ENCODE data around the gene LY6G6D.

LY6G6D gene

GRCh38 chr6:31719001-31719400, 3.9 kb downstream of the LY6G6D start:
- Mint-ChIP-seq H3K27me3 (no peaks in the 10 kb centered on the region), H3K4me3 (no peak overlapping the region), H3K27ac (no peak overlapping the region), H3K9me3 (no peaks in the 10 kb centered on the region), H3K36me3 (no peaks in the 10 kb centered on the region), H3K4me1 (peaks cover 5% of the 10 kb centered on the region)
- DNase-seq (ENCODE audit: low spot score in 2 of 2): no peak
- no peak for ATAC-seq (ENCODE audit: low read depth)

- Mint-ChIP-seq H3K9me3 (no peaks in the 10 kb centered on the region), H3K4me3 (no peak overlapping the region), H3K36me3 (no peaks in the 10 kb centered on the region), H3K27me3 (no peaks in the 10 kb centered on the region), H3K4me1 (peaks cover 5% of the 10 kb centered on the region), H3K27ac (no peak overlapping the region)
- ATAC-seq (ENCODE audit: low read depth): no peak
- no peak for DNase-seq (ENCODE audit: low spot score in 2 of 2)
Observed at GRCh38 chr6:31720196-31720770, 5.1 kb downstream of the LY6G6D start.

GRCh38 chr6:31721351-31722020, 6.3 kb downstream of the LY6G6D start, which contains the start of gene LY6G6C:
Gene LY6G6C (minus strand): TSS chr6:31721746. CDS start chr6:31721679, 67 bp downstream.
- H3K9me3 Mint-ChIP-seq: no peaks in the 10 kb centered on the region
- ATAC-seq (ENCODE audit: low read depth) (no peak), DNase-seq (ENCODE audit: low spot score in 2 of 2) (no peak)
- H3K4me3 Mint-ChIP-seq: no peak within 1 kb of the TSS
- H3K27ac Mint-ChIP-seq: peak within 1 kb of the TSS; percentile 4
- peaks cover 9% of the 10 kb centered on the region for H3K36me3 Mint-ChIP-seq
- H3K27me3 Mint-ChIP-seq: no peaks in the 10 kb centered on the region
- H3K4me1 Mint-ChIP-seq: peaks cover 16% of the 10 kb centered on the region

- ATAC-seq (ENCODE audit: low read depth) (no peak), DNase-seq (ENCODE audit: low spot score in 2 of 2) (no peak)
- Mint-ChIP-seq H3K36me3 (peaks cover 16% of the 10 kb centered on the region), H3K4me1 (peaks cover 22% of the 10 kb centered on the region), H3K4me3 (no peak overlapping the region), H3K27ac (no peak overlapping the region), H3K27me3 (no peaks in the 10 kb centered on the region), H3K9me3 (no peaks in the 10 kb centered on the region)
Observed at GRCh38 chr6:31722173-31722572, 7.0 kb downstream of the LY6G6D start.

GRCh38 chr6:31723245-31723979, 8.3 kb downstream of the LY6G6D start, which contains the start of gene MPIG6B:
Gene MPIG6B (plus strand): TSS chr6:31723373. CDS start chr6:31723384, 11 bp downstream.
- DNase-seq (ENCODE audit: low spot score in 2 of 2) (no peak), ATAC-seq (ENCODE audit: low read depth) (no peak)
- H3K9me3 Mint-ChIP-seq: no peaks in the 10 kb centered on the region
- peak within 1 kb of the TSS; percentile 8 for H3K4me3 Mint-ChIP-seq
- H3K4me1 Mint-ChIP-seq: peaks cover 30% of the 10 kb centered on the region
- no peaks in the 10 kb centered on the region for H3K27me3 Mint-ChIP-seq
- H3K36me3 Mint-ChIP-seq: peaks cover 21% of the 10 kb centered on the region
- H3K27ac Mint-ChIP-seq: no peak within 1 kb of the TSS

GRCh38 chr6:31723980-31724691, 9.0 kb downstream of the LY6G6D start:
- Mint-ChIP-seq H3K27me3 (no peaks in the 10 kb centered on the region), H3K27ac (no peak overlapping the region), H3K9me3 (no peaks in the 10 kb centered on the region), H3K36me3 (peaks cover 21% of the 10 kb centered on the region), H3K4me3 (no peak overlapping the region), H3K4me1 (peaks cover 35% of the 10 kb centered on the region)
- ATAC-seq (ENCODE audit: low read depth) (no peak), DNase-seq (ENCODE audit: low spot score in 2 of 2) (no peak)

GRCh38 chr6:31725502-31726350, 10.6 kb downstream of the LY6G6D start:
- Mint-ChIP-seq H3K27ac (peak overlapping the region; percentile 35), H3K36me3 (peaks cover 21% of the 10 kb centered on the region), H3K4me3 (no peak overlapping the region), H3K27me3 (no peaks in the 10 kb centered on the region), H3K4me1 (peaks cover 42% of the 10 kb centered on the region), H3K9me3 (no peaks in the 10 kb centered on the region)
- ATAC-seq (ENCODE audit: low read depth) (no peak), DNase-seq (ENCODE audit: low spot score in 2 of 2) (no peak)

GRCh38 chr6:31727034-31727716, 12.0 kb downstream of the LY6G6D start:
- Mint-ChIP-seq H3K4me3 (peak overlapping the region; percentile 100), H3K27me3 (no peaks in the 10 kb centered on the region), H3K9me3 (no peaks in the 10 kb centered on the region), H3K4me1 (peaks cover 42% of the 10 kb centered on the region), H3K36me3 (peaks cover 28% of the 10 kb centered on the region), H3K27ac (peak overlapping the region; percentile 97)
- DNase-seq (ENCODE audit: low spot score in 2 of 2): peak; percentile 54 to 75
- peak; percentile 76 for ATAC-seq (ENCODE audit: low read depth)

GRCh38 chr6:31727717-31728671, 12.8 kb downstream of the LY6G6D start:
- DNase-seq (ENCODE audit: low spot score in 2 of 2): no peak
- H3K27me3 Mint-ChIP-seq: no peaks in the 10 kb centered on the region
- peaks cover 42% of the 10 kb centered on the region for H3K4me1 Mint-ChIP-seq
- peak overlapping the region; percentile 97 for H3K27ac Mint-ChIP-seq
- no peak for ATAC-seq (ENCODE audit: low read depth)
- H3K36me3 Mint-ChIP-seq: peaks cover 28% of the 10 kb centered on the region
- no peaks in the 10 kb centered on the region for H3K9me3 Mint-ChIP-seq
- H3K4me3 Mint-ChIP-seq: peak overlapping the region; percentile 100

- peaks cover 36% of the 10 kb centered on the region for H3K36me3 Mint-ChIP-seq
Observed at GRCh38 chr6:31728767-31729514, 13.8 kb downstream of the LY6G6D start, which contains the start of gene DDAH2. Gene DDAH2 (minus strand): TSS chr6:31729299. CDS start chr6:31729161, 138 bp downstream.

GRCh38 chr6:31729515-31729978, 14.4 kb downstream of the LY6G6D start:
- H3K36me3 Mint-ChIP-seq: peaks cover 36% of the 10 kb centered on the region

More at GRCh38 chr6:31728767-31729514, 13.8 kb downstream of the LY6G6D start, which contains the start of gene DDAH2:
- Mint-ChIP-seq H3K4me1 (peaks cover 45% of the 10 kb centered on the region), H3K27me3 (no peaks in the 10 kb centered on the region), H3K9me3 (no peaks in the 10 kb centered on the region), H3K27ac (peak within 1 kb of the TSS; percentile 90), H3K4me3 (peak within 1 kb of the TSS; percentile 100)
- peak; percentile 6 for ATAC-seq (ENCODE audit: low read depth)
- DNase-seq (ENCODE audit: low spot score in 2 of 2): no peak

More at GRCh38 chr6:31729515-31729978, 14.4 kb downstream of the LY6G6D start:
- no peaks in the 10 kb centered on the region for H3K9me3 Mint-ChIP-seq
- peak; percentile 67 for ATAC-seq (ENCODE audit: low read depth)
- peak; percentile 84 to 86 for DNase-seq (ENCODE audit: low spot score in 2 of 2)
- no peaks in the 10 kb centered on the region for H3K27me3 Mint-ChIP-seq
- H3K4me3 Mint-ChIP-seq: peak overlapping the region; percentile 100
- peak overlapping the region; percentile 90 for H3K27ac Mint-ChIP-seq
- H3K4me1 Mint-ChIP-seq: peaks cover 48% of the 10 kb centered on the region

Data from memory B cell (primary cell).